T47D (cell line): ENCODE measurements around the gene PRICKLE4.

Experiments
- DNase-seq, 2 experiments: peaks; one replicate each; pipeline versions ENCODE4 v3.0.0 to v3.0.0-alpha.2; 2011 to 2012; ENCODE audit warnings: low read depth in 1 of 2, low spot score in 1 of 2
- JUND ChIP-seq: IDR thresholded peaks from 2 replicates; pipeline ENCODE4 v1.6.1; 2012; ENCODE audit warnings: low read depth
- in situ Hi-C: cut with HindIII; loops from 2 replicates; pipeline ENCODE4 v1.10.0; 2016; ENCODE audit warnings: low sequenced_read_pairs, low pct_unique_long_range_greater_than_20kb

Gene PRICKLE4

DNA sequence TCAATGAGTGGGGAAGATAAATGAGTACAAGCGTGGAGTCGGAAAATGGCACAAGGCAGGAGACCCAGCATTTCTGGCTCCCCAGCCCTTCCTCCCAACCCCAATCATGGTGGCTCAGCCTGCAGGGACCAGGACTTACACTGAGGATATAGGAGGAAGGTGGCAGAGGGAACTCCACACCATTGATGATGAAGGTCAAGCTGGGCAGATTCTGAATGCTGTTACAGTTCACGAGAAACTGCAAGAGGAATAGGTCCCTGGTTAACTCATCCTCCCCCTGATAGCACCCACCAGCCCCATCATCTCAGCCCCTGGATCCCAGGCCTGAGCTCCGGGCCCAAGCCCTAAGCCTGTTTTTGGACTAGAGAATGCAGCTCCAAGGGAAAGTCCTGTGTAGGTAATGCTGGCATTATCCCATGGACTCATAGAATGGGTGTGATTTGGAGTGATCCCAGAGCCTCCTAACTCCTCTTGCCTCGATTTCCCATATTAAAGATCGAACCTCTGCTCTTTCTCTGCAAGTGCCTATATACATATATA, 42.9 kb upstream of the PRICKLE4 start:
- in situ Hi-C loops, result no loop called here
- no peak for DNase-seq

DNA sequence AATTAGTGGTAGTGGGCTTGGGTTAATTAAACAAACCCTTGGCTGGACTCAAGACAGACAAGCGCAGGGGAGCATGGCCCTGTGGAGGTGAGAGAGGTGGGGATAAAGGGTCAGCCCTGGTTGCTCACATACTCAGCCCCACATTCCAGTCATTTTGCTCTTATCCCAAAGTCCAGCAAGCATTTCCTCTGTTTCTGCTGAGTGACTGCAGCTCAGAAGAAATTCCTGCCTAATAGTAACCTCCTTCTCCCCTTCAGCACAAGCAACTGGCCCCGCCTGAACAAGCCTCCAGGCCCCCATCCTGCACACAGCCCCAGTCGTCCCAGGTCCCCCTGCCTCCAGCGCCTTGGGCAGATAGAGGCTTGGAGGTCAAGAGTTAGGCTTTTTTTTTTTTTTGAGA, 41.5 kb upstream of the PRICKLE4 start:
- in situ Hi-C loops, result no loop called here
- no peak for TF ChIP-seq JUND
- no peak for DNase-seq

More for the DNA sequence above, 42.9 kb upstream of the PRICKLE4 start:
- no peak for TF ChIP-seq JUND

DNA sequence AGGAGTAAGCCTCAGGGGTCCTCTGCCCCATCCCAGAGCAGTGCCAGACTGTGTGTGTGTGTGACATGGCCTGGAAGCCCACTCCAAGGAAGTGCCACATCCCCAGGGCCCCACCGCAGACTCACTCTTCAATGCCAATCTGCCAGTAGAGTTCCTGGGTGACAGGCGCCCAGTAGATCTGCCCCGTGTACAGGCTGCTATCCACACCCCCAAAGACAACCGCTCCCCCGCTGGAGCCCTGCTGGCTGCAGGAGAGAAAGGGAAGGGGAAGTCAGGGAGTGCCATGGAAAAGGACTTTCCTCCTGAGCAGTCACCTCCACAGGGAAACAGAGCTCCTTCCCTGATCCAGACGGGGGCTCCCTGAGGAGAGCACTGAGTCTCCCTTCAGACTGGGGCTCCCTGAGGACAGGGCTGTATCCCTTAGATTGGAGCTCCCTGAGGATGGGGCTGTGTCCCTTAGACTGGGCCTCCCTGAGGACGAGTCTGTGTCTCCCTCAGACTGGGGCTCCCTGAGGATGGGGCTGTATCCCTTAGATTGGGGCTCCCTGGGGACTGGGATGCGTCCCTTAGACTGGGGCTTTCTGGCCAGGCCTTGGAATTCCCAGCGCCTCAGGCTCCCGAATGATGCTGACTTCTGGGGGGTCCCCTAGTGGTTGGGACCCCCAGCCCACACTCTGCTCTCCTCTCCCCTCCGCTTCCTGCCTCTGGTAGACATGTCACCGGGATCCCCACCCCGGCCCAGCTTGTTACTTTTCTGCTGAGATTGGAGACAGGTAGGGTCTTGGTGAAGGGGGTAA, 40.0 kb upstream of the PRICKLE4 start:
- TF ChIP-seq JUND, result no peak
- DNase-seq, result no peak
- in situ Hi-C loops, result no loop called here

DNA sequence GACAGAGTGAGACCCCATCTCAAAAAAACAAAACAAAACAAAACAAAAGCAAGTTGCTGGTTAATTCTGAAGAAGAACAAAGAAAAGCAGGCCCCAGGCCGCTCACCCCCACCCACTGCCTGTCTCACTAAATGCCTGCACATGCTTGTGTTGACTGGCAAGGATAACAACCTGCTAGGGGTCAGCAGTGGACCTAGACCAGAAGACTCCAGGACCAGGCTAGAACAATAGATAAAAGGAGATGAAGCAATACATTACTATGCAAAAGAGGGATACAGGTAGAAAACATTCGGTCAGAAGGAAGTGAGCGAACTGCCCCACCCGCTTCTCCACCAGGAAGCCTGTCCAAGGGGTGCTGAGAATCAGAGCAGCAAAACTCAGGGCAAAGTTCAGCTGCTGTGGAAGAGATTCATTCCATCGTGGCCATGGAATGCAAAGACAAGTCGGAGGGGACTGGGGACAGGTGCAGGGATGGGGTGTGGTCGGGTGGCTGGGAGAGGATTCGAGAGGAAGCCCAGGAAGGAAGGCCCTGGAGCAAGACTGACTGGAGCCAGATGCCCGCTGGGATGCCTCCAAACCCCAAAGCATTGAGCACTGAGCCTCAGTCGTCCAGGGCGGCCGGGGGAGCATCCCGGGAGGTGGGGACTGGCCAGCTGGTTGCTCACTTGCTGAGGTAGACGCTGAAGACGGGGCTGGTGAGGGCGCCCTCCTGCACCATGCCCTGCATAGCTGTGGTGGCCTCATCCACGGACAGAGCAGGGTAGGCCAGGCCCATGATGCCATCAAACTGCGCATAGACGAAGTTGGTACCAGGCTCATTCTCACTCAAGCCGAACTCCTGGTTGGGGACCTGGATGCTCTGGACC, 38.7 kb upstream of the PRICKLE4 start:
- TF ChIP-seq JUND, result no peak
- in situ Hi-C loops, result no loop called here
- no peak for DNase-seq

DNA sequence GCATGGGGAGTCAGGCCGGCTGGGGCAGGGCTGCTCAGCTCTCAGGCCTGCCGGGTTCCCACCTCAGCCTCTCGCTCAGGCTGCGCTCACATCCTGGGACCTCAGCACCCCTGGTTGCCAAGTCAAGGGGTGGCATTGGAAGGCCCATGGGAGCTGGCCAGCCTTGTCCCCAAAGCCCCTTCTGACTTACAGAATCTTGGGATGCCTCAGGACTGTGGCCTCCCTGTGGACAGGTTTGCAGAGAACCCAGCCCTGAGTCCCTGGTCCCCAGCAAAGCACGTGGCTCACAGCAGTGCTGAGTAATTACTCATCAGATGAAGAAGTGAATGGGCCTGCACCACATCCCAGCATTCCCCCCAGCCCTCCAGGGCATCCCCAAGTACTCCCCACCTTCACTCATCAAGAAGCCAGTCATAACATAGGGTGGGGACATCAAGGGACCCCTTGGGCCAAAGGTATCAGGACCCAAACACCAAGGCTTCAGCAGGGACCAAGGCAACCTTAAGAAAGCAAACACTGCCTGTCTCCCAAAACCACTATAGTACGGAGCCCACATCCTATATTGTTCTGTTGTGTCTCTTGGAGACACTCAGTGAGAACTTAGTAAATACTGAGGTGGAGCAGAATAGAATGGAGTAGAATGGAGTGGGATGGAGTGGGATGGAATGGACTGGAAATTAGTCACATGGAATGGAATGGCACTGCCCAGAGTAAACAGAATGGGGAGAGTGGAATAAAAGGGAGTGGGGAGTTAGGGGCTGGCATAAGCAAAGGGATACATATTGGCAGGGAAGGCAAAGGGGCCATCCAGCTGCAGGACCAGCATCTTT, 37.0 kb upstream of the PRICKLE4 start:
- DNase-seq, result no peak
- TF ChIP-seq JUND, result no peak
- in situ Hi-C loops, result no loop called here

DNA sequence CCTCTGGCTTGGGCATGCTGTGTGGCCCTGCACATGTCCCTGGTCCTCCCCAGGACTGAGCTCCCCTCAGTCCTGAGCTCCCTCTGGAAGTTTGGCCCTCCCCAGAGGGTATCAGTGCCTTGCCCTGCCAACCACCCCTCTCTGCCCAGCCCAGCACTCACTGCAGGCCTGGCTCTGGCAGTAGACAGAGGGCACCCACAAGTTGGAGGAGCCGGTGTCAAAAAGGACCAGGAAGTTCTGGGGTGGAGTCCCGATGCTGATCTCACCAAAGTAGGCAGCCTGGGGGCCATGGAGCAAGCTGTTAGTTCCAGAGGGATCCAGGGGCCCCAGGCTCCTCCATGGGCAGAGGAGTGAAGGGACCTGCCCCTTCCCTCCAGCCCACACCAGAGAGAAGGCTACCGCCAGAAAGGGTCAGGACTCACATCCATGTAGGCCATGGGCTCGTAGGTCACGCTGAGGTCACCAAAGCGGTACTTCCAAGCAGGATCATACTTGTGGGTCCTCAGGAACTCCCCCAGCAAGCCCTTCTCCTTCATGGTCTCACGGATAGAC, 36.3 kb upstream of the PRICKLE4 start:
- TF ChIP-seq JUND, result no peak
- DNase-seq, result no peak
- in situ Hi-C loops, result no loop called here

DNA sequence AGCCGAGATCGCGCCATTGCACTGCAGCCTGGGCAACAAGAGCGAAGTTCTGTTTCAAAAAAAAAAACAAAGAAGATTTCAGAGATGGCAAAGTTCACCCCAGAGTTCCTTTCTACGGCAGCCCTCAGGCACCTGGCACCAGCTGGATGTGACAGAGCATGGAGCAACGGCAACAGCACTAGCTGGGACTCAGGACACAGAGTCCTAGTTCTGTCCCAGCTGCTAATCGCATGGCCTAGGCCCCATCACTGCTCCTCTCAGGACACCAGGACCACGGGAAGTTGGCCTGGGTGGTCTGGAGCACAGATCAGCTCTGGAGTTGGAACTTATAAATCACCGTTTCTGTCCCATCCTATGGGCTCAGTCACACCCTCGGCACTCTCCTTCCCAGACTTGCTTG, 34.5 kb upstream of the PRICKLE4 start:
- in situ Hi-C loops, result no loop called here
- no peak for TF ChIP-seq JUND

DNA sequence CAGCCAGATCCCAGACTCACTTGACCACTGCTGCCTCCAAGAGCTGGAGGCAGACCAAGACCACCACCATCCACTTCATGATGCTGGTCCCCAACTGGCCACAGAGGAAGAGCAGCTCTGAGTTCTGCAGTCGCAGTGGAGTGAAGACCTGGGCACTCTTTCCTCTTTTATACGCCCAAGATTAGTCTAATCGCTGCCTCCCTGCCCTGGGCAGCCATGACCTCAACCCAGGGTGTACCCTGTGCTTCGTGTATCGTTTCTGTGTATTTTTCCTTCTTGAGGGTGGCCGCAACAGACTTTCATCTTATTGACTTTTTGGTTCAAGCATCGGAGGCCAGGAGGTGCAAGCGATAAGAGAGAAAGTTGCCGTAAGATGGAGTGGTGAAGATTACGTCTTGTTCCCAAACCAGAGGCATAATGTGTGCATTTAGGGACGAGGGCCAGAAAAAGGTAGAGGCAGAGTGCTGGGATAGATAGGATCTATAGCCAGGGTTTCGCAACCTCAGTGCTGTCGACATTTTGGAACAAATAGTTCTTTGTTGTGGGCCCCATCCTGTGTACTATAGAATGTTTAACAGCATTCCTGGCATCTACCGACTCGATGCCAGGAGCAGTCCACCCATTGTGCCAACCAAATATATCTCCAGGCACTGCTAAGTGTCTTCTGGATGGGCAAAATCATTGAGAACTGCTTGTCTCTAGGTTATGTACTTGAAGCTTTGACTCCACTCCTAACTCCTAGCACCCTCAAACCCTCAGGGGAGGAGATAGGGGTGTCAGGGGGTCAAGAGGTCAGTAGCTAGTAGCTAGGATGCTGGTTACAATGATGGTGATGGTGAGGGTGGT, 33.1 kb upstream of the PRICKLE4 start, which contains the start of gene PGC:
PGC (minus strand) TSS at position 142 of the 846 bp plus-strand sequence; CDS start at position 79, 63 bp downstream.
- TF ChIP-seq JUND, result no peak; the same call in 1 of the 2 replicates
- in situ Hi-C loops, result no loop called here
- DNase-seq, result peak; percentile 35 to 85

More for the DNA sequence above, 34.5 kb upstream of the PRICKLE4 start:
- DNase-seq, result no peak

DNA sequence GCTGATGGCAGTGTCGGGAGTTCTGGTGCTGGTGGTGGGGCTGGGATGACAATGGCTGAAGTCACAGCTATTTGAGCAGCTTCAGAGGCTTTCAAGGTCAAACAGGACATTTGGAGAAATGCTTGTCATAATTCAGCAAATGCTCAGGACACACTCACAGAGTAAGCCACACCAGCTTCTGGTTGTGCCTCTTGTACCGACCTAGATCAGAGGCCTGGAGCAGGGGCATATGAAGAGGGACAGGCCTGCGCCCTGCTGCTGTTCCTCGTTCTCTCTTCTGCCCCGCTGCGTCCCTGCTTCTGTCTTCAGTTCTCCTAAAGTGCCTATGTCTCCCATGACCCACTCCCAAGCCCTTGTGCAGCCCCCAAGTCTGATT, 32.5 kb upstream of the PRICKLE4 start:
- TF ChIP-seq JUND, result no peak
- DNase-seq, result no peak
- in situ Hi-C loops, result no loop called here

DNA sequence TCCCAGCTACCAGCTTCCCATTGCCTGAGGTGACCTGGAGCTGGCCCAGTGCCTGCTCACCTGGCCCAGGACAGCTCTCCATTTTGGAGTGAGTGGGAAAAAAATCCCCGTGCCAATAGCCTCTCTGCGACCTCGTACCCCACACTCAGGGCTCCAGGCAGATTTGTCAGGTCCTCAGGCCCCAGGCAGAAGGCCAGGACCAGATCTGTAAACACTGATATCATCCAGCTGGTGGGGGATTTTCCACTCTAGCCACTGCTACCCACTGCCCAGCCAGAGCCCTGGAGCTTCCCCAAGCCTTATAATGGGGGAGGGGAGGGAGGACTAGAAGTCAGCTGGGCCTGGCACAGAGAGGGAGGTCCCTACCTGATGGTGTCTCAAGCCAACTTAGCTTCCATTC, 32.0 kb upstream of the PRICKLE4 start:
- in situ Hi-C loops, result no loop called here
- no peak for TF ChIP-seq JUND
- DNase-seq, result no peak

DNA sequence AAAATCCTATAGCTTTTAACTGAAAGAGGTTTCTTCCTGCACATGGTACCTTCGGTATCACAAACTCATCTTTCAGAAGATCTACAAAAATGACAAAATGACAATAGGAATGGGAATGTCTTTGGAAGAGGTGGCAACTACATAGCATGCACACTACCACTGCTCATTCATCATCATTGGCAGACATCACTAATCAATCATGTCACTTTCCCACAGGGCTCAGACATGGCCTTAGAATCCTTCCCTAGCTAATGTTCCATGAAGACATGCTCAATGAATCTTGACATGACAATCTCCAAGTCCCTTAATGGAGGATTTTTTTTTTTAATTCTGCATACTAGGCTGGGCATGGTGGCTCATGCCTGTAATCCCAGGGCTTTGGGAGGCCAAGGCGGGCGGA, 30.2 kb upstream of the PRICKLE4 start:
- in situ Hi-C loops, result no loop called here
- no peak for DNase-seq
- no peak for TF ChIP-seq JUND
